HEK293T (cell line): Measurements from ENCODE around the gene ELAC2.

ENCODE experiments used
- CTCF ChIA-PET: fragments of 350-600 bp; formaldehyde crosslinking; extraction: SDS; loops from one replicate; lab custom pipeline; 2021; ENCODE audit warnings: antibody characterized with exemption, inconsistent platforms; lab: Yijun Ruan, JAX
- POLR2A ChIA-PET: fragments of 350-600 bp; formaldehyde crosslinking; extraction: SDS; loops from one replicate; lab custom pipeline; 2020; ENCODE audit warnings: antibody characterized with exemption, inconsistent platforms; lab: Yijun Ruan, JAX
- DNase-seq: peaks from one replicate; pipeline ENCODE4 v3.0.0; 2012; ENCODE audit warnings: mixed read lengths; ENCODE audit errors: extremely low spot score
- ARNT ChIP-seq: fragments of 450-650 bp; IDR thresholded peaks from 2 replicates; pipeline ENCODE4 v1.6.1; 2017; ENCODE audit warnings: mild to moderate bottlenecking
- BHLHE40 ChIP-seq: fragments of 450-650 bp; IDR thresholded peaks from 2 replicates; pipeline ENCODE4 v1.6.1; 2016; ENCODE audit warnings: mild to moderate bottlenecking, moderate library complexity, borderline replicate concordance
- ELF4 ChIP-seq: fragments of 450-650 bp; IDR thresholded peaks from 2 replicates; pipeline ENCODE4 v1.6.1; 2017; ENCODE audit warnings: antibody characterized with exemption
- FOXA1 ChIP-seq: fragments of 450-650 bp; IDR thresholded peaks from 2 replicates; pipeline ENCODE4 v1.6.1; 2016; ENCODE audit warnings: mild to moderate bottlenecking
- FOXK2 ChIP-seq: fragments of 450-650 bp; IDR thresholded peaks from 2 replicates; pipeline ENCODE4 v1.6.1; 2016; ENCODE audit warnings: mild to moderate bottlenecking
- FOXM1 ChIP-seq: fragments of 450-650 bp; IDR thresholded peaks from 2 replicates; pipeline ENCODE4 v1.6.1; 2017; ENCODE audit warnings: mild to moderate bottlenecking, borderline replicate concordance
- HDGF ChIP-seq: fragments of 450-650 bp; IDR thresholded peaks from 2 replicates; pipeline ENCODE4 v1.6.1; 2017; ENCODE audit warnings: antibody characterized with exemption, borderline replicate concordance
- L3MBTL2 ChIP-seq: fragments of 450-650 bp; conservative IDR thresholded peaks from 2 replicates; pipeline ENCODE4 v1.6.1; 2016; ENCODE audit warnings: mild to moderate bottlenecking
- LEF1 ChIP-seq: fragments of 450-650 bp; IDR thresholded peaks from 2 replicates; pipeline ENCODE4 v1.6.1; 2017; ENCODE audit warnings: mild to moderate bottlenecking, borderline replicate concordance
- NFRKB ChIP-seq: fragments of 450-650 bp; IDR thresholded peaks from 2 replicates; pipeline ENCODE4 v1.6.1; 2016; ENCODE audit warnings: mild to moderate bottlenecking, moderate library complexity
- PKNOX1 ChIP-seq: fragments of 450-650 bp; IDR thresholded peaks from 2 replicates; pipeline ENCODE4 v1.6.1; 2016
- SP1 ChIP-seq: fragments of 450-650 bp; IDR thresholded peaks from 2 replicates; pipeline ENCODE4 v1.6.1; 2017
- SUZ12 ChIP-seq: fragments of 450-650 bp; IDR thresholded peaks from 2 replicates; pipeline ENCODE4 v1.6.1; 2016; ENCODE audit warnings: mild to moderate bottlenecking
- TARDBP ChIP-seq: fragments of 450-650 bp; IDR thresholded peaks from 2 replicates; pipeline ENCODE4 v1.6.1; 2016
- ZNF384 ChIP-seq: fragments of 450-650 bp; IDR thresholded peaks from 2 replicates; pipeline ENCODE4 v1.6.1; 2016

ELAC2 gene

GRCh38 chr17:12952012-12952411, 65.8 kb downstream of the ELAC2 start:
- POLR2A ChIA-PET, result no interaction called here
- CTCF ChIA-PET, result no interaction called here
- DNase-seq, result no peak

GRCh38 chr17:12947047-12947446, 70.8 kb downstream of the ELAC2 start:
- POLR2A ChIA-PET, result no interaction called here
- DNase-seq, result no peak
- no peak for TF ChIP-seq BHLHE40
- TF ChIP-seq FOXM1, result no peak
- no peak for TF ChIP-seq ARNT
- TF ChIP-seq NFRKB, result no peak
- no peak for TF ChIP-seq FOXK2
- TF ChIP-seq TARDBP, result no peak
- no peak for TF ChIP-seq HDGF
- no peak for TF ChIP-seq LEF1
- TF ChIP-seq ELF4, result no peak
- TF ChIP-seq SUZ12, result no peak
- TF ChIP-seq FOXA1, result no peak
- no peak for TF ChIP-seq L3MBTL2
- no peak for TF ChIP-seq ZNF384
- CTCF ChIA-PET, result no interaction called here

More at GRCh38 chr17:12952012-12952411, 65.8 kb downstream of the ELAC2 start:
- no peak for TF ChIP-seq ARNT
- no peak for TF ChIP-seq NFRKB
- no peak for TF ChIP-seq TARDBP
- no peak for TF ChIP-seq FOXA1
- no peak for TF ChIP-seq SP1
- TF ChIP-seq SUZ12, result no peak
- no peak for TF ChIP-seq PKNOX1
- TF ChIP-seq L3MBTL2, result no peak
- no peak for TF ChIP-seq ELF4
- TF ChIP-seq BHLHE40, result no peak
- TF ChIP-seq HDGF, result no peak
- TF ChIP-seq FOXM1, result no peak
